Measurements from ENCODE around the gene OSBPL9.
"Not testable (repeated sequence)": the region's sequence is repeated elsewhere in the genome, so short reads cannot be mapped to it uniquely, and the experiment has no call there.

OSBPL9 gene

GRCh38 chr1:51712590-51712989 lies 95.7 kb downstream of the OSBPL9 start:
- no peak for DNase-seq (ENCODE audit: low spot score)

GRCh38 chr1:51714374-51715019 lies 97.6 kb downstream of the OSBPL9 start:
- no peak for DNase-seq (ENCODE audit: low spot score)

GRCh38 chr1:51715369-51715768 lies 98.5 kb downstream of the OSBPL9 start:
- DNase-seq (ENCODE audit: low spot score) = no peak

- DNase-seq (ENCODE audit: low spot score) = no peak
These were observed 99.9 kb downstream of the OSBPL9 start for GRCh38 chr1:51716746-51717145.

GRCh38 chr1:51717842-51718241 lies 101.0 kb downstream of the OSBPL9 start:
- DNase-seq (ENCODE audit: low spot score) = no peak

- no peak for DNase-seq (ENCODE audit: low spot score)
These were observed 102.3 kb downstream of the OSBPL9 start for GRCh38 chr1:51719146-51719545.

- no peak for DNase-seq (ENCODE audit: low spot score)
These were observed 107.9 kb downstream of the OSBPL9 start for GRCh38 chr1:51724797-51725196.

- DNase-seq (ENCODE audit: low spot score) = no peak
These were observed 109.2 kb downstream of the OSBPL9 start for GRCh38 chr1:51726051-51726450.

- DNase-seq (ENCODE audit: low spot score) = no peak
These were observed 109.8 kb downstream of the OSBPL9 start for GRCh38 chr1:51726544-51727225.

- DNase-seq (ENCODE audit: low spot score) = no peak
These were observed 110.5 kb downstream of the OSBPL9 start for GRCh38 chr1:51727366-51727765.

- no peak for DNase-seq (ENCODE audit: low spot score)
These were observed 111.8 kb downstream of the OSBPL9 start for GRCh38 chr1:51728611-51729155.

- peak; percentile 54 for DNase-seq (ENCODE audit: low spot score)
These were observed 112.4 kb downstream of the OSBPL9 start for GRCh38 chr1:51729156-51729823.

GRCh38 chr1:51729824-51730301 lies 113.0 kb downstream of the OSBPL9 start:
- DNase-seq (ENCODE audit: low spot score) = no peak

GRCh38 chr1:51731998-51732397 lies 115.1 kb downstream of the OSBPL9 start:
- no peak for DNase-seq (ENCODE audit: low spot score)

GRCh38 chr1:51732701-51733425 lies 116.0 kb downstream of the OSBPL9 start:
- no peak for DNase-seq (ENCODE audit: low spot score)

GRCh38 chr1:51733426-51733774 lies 116.5 kb downstream of the OSBPL9 start:
- DNase-seq (ENCODE audit: low spot score) = not testable (repeated sequence)

GRCh38 chr1:51733793-51734522 lies 117.1 kb downstream of the OSBPL9 start:
- no peak for DNase-seq (ENCODE audit: low spot score)

- peak; percentile 26 for DNase-seq (ENCODE audit: low spot score)
These were observed 118.2 kb downstream of the OSBPL9 start for GRCh38 chr1:51734896-51735745.

- no peak for DNase-seq (ENCODE audit: low spot score)
These were observed 118.9 kb downstream of the OSBPL9 start for GRCh38 chr1:51735746-51736254.

- no peak for DNase-seq (ENCODE audit: low spot score)
These were observed 119.8 kb downstream of the OSBPL9 start for GRCh38 chr1:51736702-51737101.

Data from globus pallidus (tissue), 1 donor.